GM23338 (cell line): ENCODE data around the gene EMSY. TPM values are rescaled to one million over a fixed set of nuclear protein-coding genes. Genes with fewer than 3 reads are reported as not detected.
A peak's percentile ranks its signal among the peaks of the same experiment; 100 is the strongest.

ENCODE experiments used
- ATAC-seq: fragments of 200-7000 bp; cut with Tn5 transposase; 3 replicates; pipeline ENCODE4 v1.9.1; 2020
- DNase-seq: peaks from one replicate; pipeline ENCODE4 v3.0.0-alpha.2; 2015; ENCODE audit warnings: low spot score
- H2AFZ ChIP-seq: fragments of 200-600 bp; sonication (generic); 2 replicates; pipeline ENCODE4 v1.8.0; 2016; ENCODE audit warnings: antibody characterized with exemption, mild to moderate bottlenecking, moderate library complexity
- H3F3A ChIP-seq: fragments of 200-600 bp; sonication (generic); replicated peaks from 2 replicates; pipeline ENCODE4 v1.8.0; 2017; ENCODE audit warnings: antibody characterized with exemption, mixed run types, low read depth
- H3K27ac ChIP-seq: fragments of 200-600 bp; sonication (generic); 2 replicates; pipeline ENCODE4 v1.6.1; 2016; ENCODE audit warnings: low read depth
- H3K27me3 ChIP-seq: fragments of 200-600 bp; sonication (generic); 2 replicates; pipeline ENCODE4 v1.8.0; 2016; ENCODE audit warnings: mild to moderate bottlenecking, mixed run types, moderate library complexity; ENCODE audit not compliant: insufficient read depth
- H3K36me3 ChIP-seq: fragments of 200-600 bp; sonication (generic); 2 replicates; pipeline ENCODE4 v1.8.0; 2016; ENCODE audit warnings: mild to moderate bottlenecking; ENCODE audit not compliant: insufficient read depth
- H3K4me1 ChIP-seq: fragments of 200-600 bp; sonication (generic); 2 replicates; pipeline ENCODE4 v1.8.0; 2016; ENCODE audit warnings: mild to moderate bottlenecking, moderate library complexity; ENCODE audit not compliant: insufficient read depth
- H3K4me2 ChIP-seq: fragments of 200-600 bp; sonication (generic); 2 replicates; pipeline ENCODE4 v1.7.1; 2017; ENCODE audit warnings: mixed run types
- H3K4me3 ChIP-seq: fragments of 200-600 bp; sonication (generic); 2 replicates; pipeline ENCODE4 v1.6.1; 2016; ENCODE audit warnings: mixed run types
- H3K79me2 ChIP-seq: fragments of 200-600 bp; sonication (generic); replicated peaks from 2 replicates; pipeline ENCODE4 v1.8.0; 2017; ENCODE audit warnings: mild to moderate bottlenecking; ENCODE audit not compliant: insufficient read depth
- H3K9me2 ChIP-seq: fragments of 200-600 bp; sonication (generic); 2 replicates; pipeline ENCODE4 v1.8.0; 2017; ENCODE audit not compliant: insufficient read depth
- H4K20me1 ChIP-seq: fragments of 200-600 bp; sonication (generic); replicated peaks from 2 replicates; pipeline ENCODE4 v1.8.0; 2017; ENCODE audit warnings: mild to moderate bottlenecking; ENCODE audit not compliant: insufficient read depth
- H3K27ac Mint-ChIP-seq: 2 replicates; pipeline ENCODE4 v1.8.0; 2020; ENCODE audit warnings: inconsistent platforms, mild to moderate bottlenecking, moderate library complexity, mixed read lengths
- H3K27me3 Mint-ChIP-seq: 3 replicates; pipeline ENCODE4 v1.8.0; 2022; ENCODE audit warnings: low read depth, mild to moderate bottlenecking, moderate library complexity, mixed read lengths, inconsistent platforms; ENCODE audit not compliant: insufficient read depth, poor library complexity
- H3K36me3 Mint-ChIP-seq: 3 replicates; pipeline ENCODE4 v1.8.0; 2021; ENCODE audit warnings: low read depth, mild to moderate bottlenecking, inconsistent platforms, moderate library complexity, mixed read lengths
- H3K4me1 Mint-ChIP-seq: 3 replicates; pipeline ENCODE4 v1.8.0; 2020; ENCODE audit warnings: mild to moderate bottlenecking, inconsistent platforms, mixed read lengths
- H3K4me3 Mint-ChIP-seq: 3 replicates; pipeline ENCODE4 v1.8.0; 2021; ENCODE audit warnings: moderate library complexity, mild to moderate bottlenecking, inconsistent platforms, mixed read lengths
- H3K9me3 Mint-ChIP-seq: 3 replicates; pipeline ENCODE4 v1.8.0; 2020; ENCODE audit warnings: moderate library complexity, mild to moderate bottlenecking, inconsistent platforms, mixed read lengths
- CREB1 ChIP-seq: fragments of 250-450 bp; sonication (Bioruptor Pico); IDR thresholded peaks from 2 replicates; pipeline ENCODE4 v1.5.0; 2020; ENCODE audit warnings: low read depth, mild to moderate bottlenecking, moderate library complexity
- CTCF ChIP-seq, 2 experiments: fragments of 200-600 bp in 1 of 2; sonication (generic) in 1 of 2; conservative IDR thresholded peaks; 2 replicates each; pipeline versions ENCODE4 v1.5.1 to v1.6.1; 2016 to 2017; ENCODE audit warnings: antibody characterized with exemption in 2 of 2, low read depth in 2 of 2, mild to moderate bottlenecking in 2 of 2, moderate library complexity in 1 of 2
- ETS1 ChIP-seq: IDR thresholded peaks from 2 replicates; pipeline ENCODE4 v1.6.1; 2016; ENCODE audit warnings: antibody characterized with exemption
- EZH2 ChIP-seq: fragments of 200-600 bp; sonication (generic); IDR thresholded peaks from one replicate; pipeline ENCODE4 v1.8.0; 2017; ENCODE audit warnings: antibody characterized with exemption, mild to moderate bottlenecking, low read depth; ENCODE audit not compliant: unreplicated experiment
- EZH2phosphoT487 ChIP-seq: fragments of 200-600 bp; sonication (generic); IDR thresholded peaks from one replicate; pipeline ENCODE4 v1.8.1; 2018; ENCODE audit warnings: antibody characterized with exemption; ENCODE audit not compliant: unreplicated experiment
- JUNB ChIP-seq: IDR thresholded peaks from one replicate; pipeline ENCODE4 v1.6.1; 2016; ENCODE audit warnings: antibody characterized with exemption; ENCODE audit not compliant: unreplicated experiment
- NANOG ChIP-seq: IDR thresholded peaks from 2 replicates; pipeline ENCODE4 v1.6.1; 2016; ENCODE audit warnings: antibody characterized with exemption, borderline replicate concordance
- POLR2AphosphoS5 ChIP-seq: IDR thresholded peaks from 2 replicates; pipeline ENCODE4 v1.6.1; 2016; ENCODE audit warnings: antibody characterized with exemption, low read depth
- REST ChIP-seq: IDR thresholded peaks from one replicate; pipeline ENCODE4 v1.6.1; 2018; ENCODE audit warnings: antibody characterized with exemption; ENCODE audit not compliant: unreplicated experiment
- STAT1 ChIP-seq: IDR thresholded peaks from one replicate; pipeline ENCODE4 v1.6.1; 2016; ENCODE audit warnings: antibody characterized with exemption; ENCODE audit not compliant: unreplicated experiment
- ZNF114 ChIP-seq: fragments of 250-450 bp; sonication (Bioruptor Pico); IDR thresholded peaks from 2 replicates; pipeline ENCODE4 v1.5.0; 2020; ENCODE audit warnings: mild to moderate bottlenecking, moderate library complexity
- ZNF331 ChIP-seq: fragments of 250-450 bp; sonication (Bioruptor Pico); IDR thresholded peaks from 2 replicates; pipeline ENCODE4 v1.5.0; 2020; ENCODE audit warnings: low read depth, mild to moderate bottlenecking, moderate library complexity
- ZNF462 ChIP-seq: fragments of 250-450 bp; sonication (Bioruptor Pico); IDR thresholded peaks from 2 replicates; pipeline ENCODE4 v1.5.0; 2020; ENCODE audit warnings: mild to moderate bottlenecking, moderate library complexity
- polyA plus RNA-seq: library from polyadenylated mRNA; unstranded; fragments of >200 nt; fragmentation: Nextera tagmentation; extraction: Ambion mirVana; gene quantifications from 2 replicates; pipeline ENCODE4 v1.2.1, GENCODE V29; 2016
- total RNA-seq: library from RNA; depleted of rRNA; stranded (reverse); fragments of >200 nt; shearing (Covaris generic); gene quantifications from 2 replicates; pipeline ENCODE4 v1.2.3, GENCODE V29; 2014

Gene EMSY
- total and polyA plus RNA-seq, 2 experiments from 2014 or later, result 25.0 to 46.9 TPM

- Mint-ChIP-seq H3K36me3 (peaks cover 37% of the 10 kb centered on the region), H3K4me3 (no peak overlapping the region), H3K4me1 (peaks cover 6% of the 10 kb centered on the region; the same call in 2 of the 3 replicates), H3K27ac (no peak overlapping the region), H3K27me3 (no peaks in the 10 kb centered on the region), H3K9me3 (peaks cover 13% of the 10 kb centered on the region; the same call in 2 of the 3 replicates)
- peaks cover 9% of the 10 kb centered on the region for H3K4me1 ChIP-seq
- peaks cover 10% of the 10 kb centered on the region; the same call in 1 of the 2 replicates for H3K36me3 ChIP-seq
- TF ChIP-seq EZH2 (no peak), POLR2AphosphoS5 (no peak), STAT1 (no peak), EZH2phosphoT487 (no peak), JUNB (no peak), REST (no peak), ZNF331 (no peak), ZNF462 (no peak), NANOG (no peak), ZNF114 (CRISPR knock-in tag) (no peak), CTCF (conservative IDR thresholded peaks at IDR 0.05; ENCODE audit: low read depth in 2 of 2) (no peak), CREB1 (no peak), ETS1 (no peak)
- ATAC-seq, result peak; percentile 68
- H3K27me3 ChIP-seq, result no peaks in the 10 kb centered on the region
- no peaks in the 10 kb centered on the region for H3K9me2 ChIP-seq
- no peaks in the 10 kb centered on the region for H4K20me1 ChIP-seq
- peak overlapping the region; percentile 5; the same call in 1 of the 2 replicates for H3K4me2 ChIP-seq
- no peak overlapping the region for H3K4me3 ChIP-seq
- no peak for DNase-seq
- H3K27ac ChIP-seq, result no peak overlapping the region
- H3K79me2 ChIP-seq, result no peaks in the 10 kb centered on the region
- H2AFZ ChIP-seq, result no peak overlapping the region
- H3F3A ChIP-seq, result no peaks in the 10 kb centered on the region
These were observed 109.9 kb downstream of the EMSY start for GRCh38 chr11:76554767-76555166.
